ENCODE results near the gene MAP2K4.
"Not testable (repeated sequence)": the region's sequence is repeated elsewhere in the genome, so short reads cannot be mapped to it uniquely, and the experiment has no call there.

Gene MAP2K4

DNA sequence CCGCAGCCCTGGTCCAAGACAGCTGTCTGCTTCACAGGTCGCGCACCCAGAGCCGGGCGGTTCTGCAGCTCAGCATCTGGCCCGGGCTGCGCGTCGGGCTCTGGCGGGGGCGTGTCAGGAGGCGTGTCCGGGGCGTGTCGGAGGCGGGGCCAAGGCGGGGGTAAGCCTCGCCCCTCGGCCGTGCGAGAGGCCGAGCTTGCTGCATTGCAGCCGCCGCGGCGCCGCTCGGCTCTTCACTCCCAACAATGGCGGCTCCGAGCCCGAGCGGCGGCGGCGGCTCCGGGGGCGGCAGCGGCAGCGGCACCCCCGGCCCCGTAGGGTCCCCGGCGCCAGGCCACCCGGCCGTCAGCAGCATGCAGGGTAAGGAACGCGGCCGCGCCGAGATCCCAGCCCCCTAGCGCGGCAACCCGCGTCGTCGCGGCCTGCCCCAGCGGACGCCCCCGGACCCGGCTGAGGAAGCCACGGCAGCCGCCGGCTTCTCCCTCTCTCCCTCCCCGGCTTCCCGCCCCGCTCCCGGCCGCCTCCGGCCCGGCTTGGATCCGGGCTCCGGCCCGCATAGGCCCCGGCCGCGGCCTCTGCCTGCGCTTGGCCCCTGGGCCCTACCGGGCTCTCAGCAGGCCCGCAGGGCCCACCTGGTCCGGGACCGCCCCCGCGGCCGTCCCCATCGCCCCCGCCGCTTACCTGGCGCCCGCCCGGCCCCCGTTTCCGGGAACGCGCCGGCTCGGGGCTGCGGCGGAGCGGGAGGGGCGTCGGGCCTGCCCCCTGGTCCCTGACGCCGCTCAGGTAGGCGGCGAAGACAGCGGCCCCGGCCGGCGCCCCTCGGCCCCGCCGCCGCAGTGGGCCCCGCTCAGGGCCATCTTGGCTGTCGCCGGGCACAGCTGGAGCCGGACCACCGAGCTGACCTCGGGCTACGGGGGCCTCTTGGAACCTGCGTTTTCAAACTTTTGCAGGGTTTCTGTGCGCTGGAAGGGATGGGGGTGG is at the start of gene MAP2K4:
TSS of gene MAP2K4 (plus strand) at position 236 of the 981 bp plus-strand sequence. CDS start at position 246, 10 bp downstream.
- DNase-seq, result no peak

DNA sequence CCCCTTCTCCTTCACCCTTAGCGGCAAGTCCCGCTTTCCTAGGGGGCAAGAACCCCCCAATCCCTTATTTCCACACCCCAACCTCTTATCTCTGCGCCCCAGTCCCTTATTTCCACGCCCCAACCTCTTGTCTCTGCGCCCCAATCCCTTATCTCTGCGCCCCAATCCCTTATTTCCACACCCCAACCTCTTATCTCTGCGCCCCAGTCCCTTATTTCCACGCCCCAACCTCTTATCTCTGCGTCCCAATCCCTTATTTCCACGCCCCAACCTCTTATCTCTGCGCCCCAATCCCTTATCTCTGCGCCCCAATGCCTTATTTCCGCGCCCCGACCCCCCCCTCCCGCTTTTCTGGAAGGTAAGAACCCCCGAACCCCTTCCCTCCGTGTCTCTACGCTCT is 47.9 kb upstream of the MAP2K4 start:
- not testable (repeated sequence) for DNase-seq

- no peak for DNase-seq
Measured at GRCh38 chr17:11979795-11980194, 40.9 kb upstream of the MAP2K4 start.

DNA sequence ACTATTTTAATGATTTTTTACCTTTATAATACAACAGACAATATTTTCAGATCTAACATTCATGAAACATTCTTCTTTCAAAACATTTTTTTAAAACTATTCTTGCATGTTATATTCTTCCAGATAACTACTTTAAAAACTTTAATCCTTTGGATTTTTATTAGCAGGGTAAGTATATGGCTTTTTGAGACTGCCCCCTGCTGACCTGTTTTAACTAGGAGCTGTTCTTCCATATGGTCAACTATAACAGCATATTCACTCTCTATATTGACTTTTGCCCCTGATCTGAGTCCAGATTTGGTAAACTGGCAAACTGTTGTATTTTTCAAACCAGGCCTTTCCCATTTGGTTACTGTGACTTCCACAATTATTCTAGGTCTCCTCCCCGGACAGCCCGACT is 39.9 kb upstream of the MAP2K4 start:
- DNase-seq, result no peak

- DNase-seq, result no peak
Measured at GRCh38 chr17:11981862-11982261, 38.8 kb upstream of the MAP2K4 start.

DNA sequence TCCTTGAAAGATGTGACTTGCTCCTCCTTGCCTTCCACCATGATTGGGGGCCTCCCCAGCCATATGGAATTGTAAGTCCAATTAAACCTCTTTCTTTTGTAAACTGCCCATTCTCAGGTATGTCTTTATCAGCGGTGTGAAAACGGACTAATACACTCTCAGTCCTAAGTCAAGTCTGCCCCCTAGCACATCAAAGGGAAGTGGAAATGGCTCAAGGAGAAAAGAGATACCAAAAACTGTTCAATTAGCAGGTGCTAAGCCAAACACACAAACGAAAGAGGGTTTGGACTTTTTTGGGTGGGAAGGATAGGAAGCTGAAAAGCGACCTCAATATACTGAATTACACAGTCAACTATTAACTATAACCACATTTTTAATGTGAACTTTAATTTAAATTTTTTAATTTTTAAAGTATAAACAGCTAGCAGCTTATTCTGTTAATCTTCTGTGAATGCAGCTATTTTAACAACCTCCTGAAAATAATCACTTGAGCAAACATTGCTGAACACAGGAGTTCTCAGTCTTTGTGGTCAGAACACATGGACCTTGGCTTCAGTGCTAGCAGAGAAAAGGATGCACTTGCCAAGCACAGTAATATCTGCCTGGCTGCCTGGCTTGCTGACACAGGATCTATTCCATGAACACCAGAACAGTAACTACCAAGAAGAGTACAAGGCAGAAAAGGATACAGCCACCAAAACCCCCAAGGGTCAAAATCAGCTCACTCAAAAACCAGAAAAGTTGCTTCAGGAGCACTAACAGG is 34.3 kb upstream of the MAP2K4 start:
- no peak for DNase-seq

GRCh38 chr17:11986942-11987329 is 33.7 kb upstream of the MAP2K4 start:
- no peak for DNase-seq

DNA sequence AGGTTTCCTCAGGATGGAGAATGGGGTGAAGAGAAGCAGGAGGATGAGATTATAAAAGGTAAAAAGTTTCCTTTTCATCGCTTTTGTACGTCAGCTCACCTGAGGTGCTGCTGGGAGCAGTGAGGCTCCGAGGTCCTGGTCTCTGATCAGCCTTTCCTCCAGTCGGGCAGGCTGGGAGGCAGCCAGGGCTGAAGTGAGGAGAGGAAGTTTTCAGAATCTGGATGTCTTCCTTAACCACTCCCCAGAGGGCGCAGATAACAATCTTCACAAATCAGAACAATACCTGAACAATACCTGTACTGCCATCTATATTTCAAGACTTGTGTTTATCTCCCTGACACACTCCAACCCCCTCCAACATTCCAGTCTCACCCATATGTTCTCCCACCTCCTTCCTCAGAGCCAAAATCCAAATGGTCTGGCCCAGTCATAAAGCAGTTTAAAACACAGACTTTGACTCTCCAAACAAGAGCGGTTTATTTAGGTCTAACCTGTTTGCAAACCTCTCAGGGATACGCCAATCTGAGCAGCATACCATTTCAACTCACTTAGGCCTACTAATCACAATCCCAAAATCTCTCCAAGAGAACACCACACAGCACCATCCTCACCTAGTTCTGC is 30.2 kb upstream of the MAP2K4 start:
- DNase-seq, result no peak

DNA sequence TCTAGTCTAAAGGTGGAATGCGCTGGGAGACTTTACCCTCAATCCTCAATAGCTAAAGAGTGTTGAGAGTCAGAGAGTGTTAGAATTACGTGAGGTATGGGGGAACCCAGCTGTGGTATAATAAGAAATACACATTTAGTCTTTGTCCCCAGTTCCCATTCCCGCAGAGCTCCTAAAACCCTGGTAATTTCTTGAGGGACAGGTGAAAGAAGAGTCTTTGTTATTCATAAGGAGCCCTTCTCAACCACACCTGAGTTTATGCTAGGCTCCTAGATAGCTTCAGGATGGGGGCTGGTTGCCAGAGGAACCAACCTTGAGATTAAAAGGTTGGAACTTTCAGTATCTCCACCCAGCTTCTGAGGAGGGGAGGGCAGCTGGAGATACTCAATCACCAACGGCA is 29.2 kb upstream of the MAP2K4 start:
- no peak for DNase-seq

DNA sequence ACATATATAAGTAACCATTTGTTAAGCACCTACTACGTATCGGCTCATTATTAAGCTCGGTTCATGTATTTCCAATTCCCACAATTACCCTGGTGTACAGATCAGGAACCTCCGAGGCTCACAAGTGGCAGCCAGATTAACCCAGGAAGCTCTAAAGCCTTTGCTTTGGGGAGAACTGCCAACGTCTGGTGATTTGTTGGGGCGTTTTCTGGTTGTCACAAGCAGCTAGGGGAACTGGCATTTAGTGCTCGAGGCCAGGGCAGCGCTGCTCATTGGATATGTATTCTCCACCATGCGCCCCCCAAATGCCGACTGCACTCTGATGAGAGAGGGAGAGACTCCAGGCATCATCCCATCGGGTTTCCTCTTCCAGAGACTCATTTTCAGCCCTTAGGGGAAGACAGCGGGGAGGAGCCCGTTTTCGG is 23.9 kb upstream of the MAP2K4 start:
- DNase-seq, result no peak

DNA sequence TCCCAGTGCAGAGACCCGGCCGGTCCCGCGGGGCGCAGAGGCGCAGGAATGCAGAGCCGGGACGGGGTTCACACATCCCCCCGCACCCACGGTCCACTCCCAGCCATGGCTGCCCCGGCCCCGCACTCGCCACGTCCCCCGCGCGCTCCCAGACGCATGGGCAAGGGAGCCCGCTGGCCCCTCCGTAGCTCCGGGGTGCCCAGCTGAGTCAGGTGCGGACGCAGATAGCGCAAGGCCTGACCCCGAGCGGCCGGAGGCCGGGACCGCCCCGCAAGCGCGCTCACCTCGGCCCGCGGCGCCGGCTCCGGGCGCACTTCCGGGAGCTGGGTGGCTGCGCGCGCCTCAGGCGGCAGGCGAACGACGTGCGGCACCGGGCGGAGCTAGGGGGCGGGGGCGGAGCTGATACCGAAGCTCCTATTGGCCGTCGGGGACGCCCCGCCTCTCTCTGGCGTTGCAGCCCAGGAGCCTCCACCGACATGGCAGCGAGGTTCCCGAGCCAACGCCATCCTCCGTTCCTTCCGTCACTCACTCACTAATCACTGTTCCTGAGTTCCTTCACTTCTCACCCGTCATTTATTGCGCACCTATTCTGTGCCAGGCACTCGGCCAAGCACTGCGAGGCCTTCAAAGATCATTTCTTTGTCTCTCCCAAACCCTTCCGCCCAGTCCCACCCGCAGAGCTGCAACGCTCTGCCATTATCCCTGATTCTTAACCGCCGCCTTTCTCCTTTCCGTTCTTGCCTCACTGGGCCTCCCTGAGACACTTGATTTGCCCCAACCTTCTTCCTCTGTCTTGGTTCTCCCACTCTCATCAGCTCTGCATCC is 23.3 kb upstream of the MAP2K4 start, which contains the start of gene ZNF18:
TSS of gene ZNF18 (minus strand) at position 329 of the 825 bp plus-strand sequence. CDS start 4,646 bp downstream, outside the sequence.
- peak; percentile 31 for DNase-seq

GRCh38 chr17:11997972-11998233 is 22.8 kb upstream of the MAP2K4 start:
- no peak for DNase-seq

DNA sequence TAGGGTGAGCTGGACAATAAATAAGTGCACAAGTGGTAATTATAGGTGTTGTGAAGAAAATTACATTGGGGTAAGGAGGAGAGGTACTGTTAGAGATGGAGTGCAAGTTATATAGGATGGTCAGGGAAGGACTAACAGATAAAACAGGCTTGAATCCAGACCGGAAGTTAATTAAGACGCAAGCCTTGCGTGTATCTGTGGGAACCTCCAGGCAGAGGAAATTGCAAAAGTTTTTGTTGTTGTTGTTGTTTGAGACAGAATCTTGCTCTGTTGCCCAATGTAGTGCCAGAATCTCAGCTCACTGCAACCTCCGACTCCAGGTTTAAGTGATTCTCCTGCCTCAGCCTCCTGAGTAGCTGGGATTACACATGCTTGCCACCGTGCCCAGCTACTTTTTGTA is 21.0 kb upstream of the MAP2K4 start:
- no peak for DNase-seq

GRCh38 chr17:12007466-12007865 is 13.2 kb upstream of the MAP2K4 start:
- no peak for DNase-seq

DNA sequence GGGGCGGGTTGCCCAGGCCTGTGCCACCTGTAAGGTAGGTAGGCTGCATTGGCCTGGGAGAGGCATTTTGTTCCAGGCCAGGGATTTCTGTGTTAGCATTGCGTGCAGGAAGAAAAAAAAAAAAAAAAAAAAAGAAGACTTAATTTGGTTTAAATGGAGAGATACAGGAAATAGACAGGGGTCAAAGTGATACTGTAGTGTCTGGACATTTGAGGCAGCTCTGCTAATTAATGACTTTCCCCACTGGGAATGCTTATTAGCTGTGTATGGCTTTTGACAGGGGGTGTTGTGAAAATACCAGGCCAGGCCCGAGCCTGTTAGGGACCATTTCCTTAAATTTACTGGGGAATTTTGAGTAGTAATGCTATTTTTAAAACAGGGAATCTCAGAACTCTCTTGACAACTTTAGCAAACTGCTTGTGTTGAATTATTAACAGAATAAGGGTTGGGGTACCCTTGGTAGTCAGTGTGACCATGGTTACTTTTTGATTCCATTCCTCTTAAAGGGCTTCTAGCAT is 1.0 kb downstream of the MAP2K4 start:
- DNase-seq, result no peak

- no peak for DNase-seq
Measured at GRCh38 chr17:12022310-12022709, 1.6 kb downstream of the MAP2K4 start.

- DNase-seq, result no peak
Measured at GRCh38 chr17:12024327-12024726, 3.6 kb downstream of the MAP2K4 start.

- DNase-seq, result no peak
Measured at GRCh38 chr17:12027658-12028057, 7.0 kb downstream of the MAP2K4 start.

DNA sequence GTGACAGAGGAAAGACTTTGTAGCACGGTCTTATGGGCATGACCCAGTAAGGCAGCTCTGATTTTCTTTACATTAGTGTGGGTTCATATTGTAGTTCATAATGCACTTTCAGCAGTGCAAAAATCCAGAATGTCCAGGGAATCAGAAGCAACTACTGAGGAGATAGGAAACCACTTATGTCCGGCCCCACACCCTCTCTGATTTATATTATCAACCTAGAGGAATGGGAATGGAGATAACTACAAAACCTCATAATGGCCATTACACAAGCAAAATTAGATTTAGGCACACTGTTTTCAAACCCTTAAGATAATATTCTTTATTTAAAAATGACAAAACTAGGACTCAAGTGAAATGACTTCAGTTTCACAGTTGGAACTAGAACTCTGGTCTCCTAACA is 7.9 kb downstream of the MAP2K4 start:
- no peak for DNase-seq

GRCh38 chr17:12034538-12034937 is 13.9 kb downstream of the MAP2K4 start:
- DNase-seq, result no peak

- no peak for DNase-seq
Measured at GRCh38 chr17:12035673-12036072, 15.0 kb downstream of the MAP2K4 start.

- no peak for DNase-seq
Measured at GRCh38 chr17:12037970-12038369, 17.3 kb downstream of the MAP2K4 start.

Measured in SIG-M5 (cell line).